Sigmoid colon (tissue), 7 donors: ENCODE measurements around the gene AMZ2. TPM values are rescaled to one million over a fixed set of nuclear protein-coding genes. Genes with fewer than 3 reads are reported as not detected.
"Not testable (repeated sequence)": the region's sequence is repeated elsewhere in the genome, so short reads cannot be mapped to it uniquely, and the experiment has no call there.

ENCODE experiments used
- DNase-seq: peaks from one replicate; pipeline ENCODE4 v3.0.0-alpha.2; 2019
- H3K27ac ChIP-seq, 4 donors: fragments of 200-600 bp; sonication (generic); one replicate each; pipeline ENCODE4 v1.5.1; 2016 to 2019; ENCODE audit warnings: mild to moderate bottlenecking in 1 of 4
- H3K27me3 ChIP-seq, 3 donors: fragments of 200-600 bp; sonication (generic); one replicate each; pipeline ENCODE4 v1.5.1; 2019; ENCODE audit warnings: mild to moderate bottlenecking in 1 of 3
- H3K36me3 ChIP-seq, 4 donors: fragments of 200-600 bp; sonication (generic); one replicate each; pipeline ENCODE4 v1.5.1; 2016 to 2019
- H3K4me1 ChIP-seq, 4 donors: fragments of 200-600 bp; sonication (generic); one replicate each; pipeline ENCODE4 v1.5.1; 2017 to 2019
- H3K4me3 ChIP-seq, 4 donors: fragments of 200-600 bp; sonication (generic); one replicate each; pipeline ENCODE4 v1.5.1; 2017 to 2019; ENCODE audit warnings: mild to moderate bottlenecking in 2 of 4, moderate library complexity in 1 of 4
- H3K9me3 ChIP-seq, 4 donors: fragments of 200-600 bp in 3 of 4; sonication (generic) in 3 of 4; one replicate each; pipeline versions ENCODE4 v1.5.1 to v1.6.1; 2013 to 2019
- CTCF ChIP-seq, 4 experiments: fragments of 450-650 bp in 3 of 4; fragments of 200-600 bp in 1 of 4; IDR thresholded peaks; one replicate each; pipeline ENCODE4 v1.5.1; 2016 to 2019; ENCODE audit warnings: antibody characterized with exemption in 4 of 4, mild to moderate bottlenecking in 3 of 4, moderate library complexity in 2 of 4
- EP300 ChIP-seq, 4 donors: sonication (generic); formaldehyde crosslinking; IDR thresholded peaks; one replicate each; pipeline ENCODE4 v1.6.1; 2017; ENCODE audit warnings: antibody characterized with exemption in 4 of 4
- POLR2A ChIP-seq, 2 donors: fragments of 450-650 bp; IDR thresholded peaks; one replicate each; pipeline ENCODE4 v1.6.1; 2016; ENCODE audit warnings: antibody characterized with exemption in 2 of 2, mild to moderate bottlenecking in 2 of 2, moderate library complexity in 2 of 2
- POLR2AphosphoS5 ChIP-seq, 4 donors: sonication (generic); formaldehyde crosslinking; IDR thresholded peaks; one replicate each; pipeline ENCODE4 v1.6.1; 2017; ENCODE audit warnings: antibody characterized with exemption in 4 of 4
- WGBS, 2 donors: extraction: QIAGEN DNeasy Blood & Tissue Kit; methylation state at CpG; one replicate each; pipeline ENCODE4 v1.1.7; 2013; 5-methylcytosine and 5-hydroxymethylcytosine counted together
- intact Hi-C: fragments of 100-400 bp; cut with DNase I; formaldehyde crosslinking; loops from one replicate; pipeline ENCODE4 v1.15.1; 2023
- polyA plus RNA-seq, 3 donors: library from polyadenylated mRNA; stranded (reverse); fragments of 200-250 nt; gene quantifications; one replicate each; pipeline ENCODE4 v1.2.3, GENCODE V29; 2013
- total RNA-seq, 4 donors: library from RNA; depleted of rRNA; stranded (reverse); fragments of >200 nt; gene quantifications; one replicate each; pipeline ENCODE4 v1.1.0, GENCODE V29; 2016
- donor health status: healthy with polysubstance abuse.
- donor health status: Bipolar disorder and iron deficiency.
- donor health status: healthy.

The AMZ2 gene
- total and polyA plus RNA-seq, 7 donors: 30.8 to 80.1 (median 55.9) TPM

DNA sequence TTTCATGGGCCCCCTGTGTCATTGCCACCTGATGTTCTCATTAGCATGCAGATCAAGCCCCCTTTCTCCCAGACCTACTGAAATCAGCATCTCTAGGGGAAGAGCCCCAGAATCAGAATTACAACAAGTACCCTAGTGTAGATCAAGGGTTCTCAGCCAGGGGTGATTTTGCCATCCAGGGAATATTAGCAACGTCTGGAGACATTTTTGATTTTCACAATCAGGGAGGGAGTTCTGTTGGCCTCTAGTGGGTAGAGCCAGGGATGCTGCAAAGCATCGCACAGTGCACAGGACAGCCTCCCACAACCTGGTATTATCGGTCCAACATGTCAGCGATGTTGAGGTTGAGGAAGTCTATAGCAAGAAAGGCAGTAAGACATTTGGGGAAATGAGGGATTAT, 7.3 kb downstream of the AMZ2 start:
- no peak overlapping the region for H3K4me3 ChIP-seq
- H3K36me3 ChIP-seq: peaks cover 10 to 74% (median 15%) of the 10 kb centered on the region in 4 donors
- H3K4me1 ChIP-seq: peaks cover 0 to 14% (median 2%) of the 10 kb centered on the region in 4 donors
- H3K27ac ChIP-seq: no peak overlapping the region
- intact Hi-C loops: no loop called here
- no peak for TF ChIP-seq POLR2A (IDR thresholded peaks at IDR 0.05)
- TF ChIP-seq EP300 (IDR thresholded peaks at IDR 0.05): no peak
- no peak for TF ChIP-seq CTCF (IDR thresholded peaks at IDR 0.05)
- TF ChIP-seq POLR2AphosphoS5 (IDR thresholded peaks at IDR 0.05): no peak
- DNase-seq: no peak
- H3K27me3 ChIP-seq: no peaks in the 10 kb centered on the region
- WGBS, 2 donors: 84 to 92% methylated on average over 4 of the region's 4 CpGs
- H3K9me3 ChIP-seq: no peaks in the 10 kb centered on the region

DNA sequence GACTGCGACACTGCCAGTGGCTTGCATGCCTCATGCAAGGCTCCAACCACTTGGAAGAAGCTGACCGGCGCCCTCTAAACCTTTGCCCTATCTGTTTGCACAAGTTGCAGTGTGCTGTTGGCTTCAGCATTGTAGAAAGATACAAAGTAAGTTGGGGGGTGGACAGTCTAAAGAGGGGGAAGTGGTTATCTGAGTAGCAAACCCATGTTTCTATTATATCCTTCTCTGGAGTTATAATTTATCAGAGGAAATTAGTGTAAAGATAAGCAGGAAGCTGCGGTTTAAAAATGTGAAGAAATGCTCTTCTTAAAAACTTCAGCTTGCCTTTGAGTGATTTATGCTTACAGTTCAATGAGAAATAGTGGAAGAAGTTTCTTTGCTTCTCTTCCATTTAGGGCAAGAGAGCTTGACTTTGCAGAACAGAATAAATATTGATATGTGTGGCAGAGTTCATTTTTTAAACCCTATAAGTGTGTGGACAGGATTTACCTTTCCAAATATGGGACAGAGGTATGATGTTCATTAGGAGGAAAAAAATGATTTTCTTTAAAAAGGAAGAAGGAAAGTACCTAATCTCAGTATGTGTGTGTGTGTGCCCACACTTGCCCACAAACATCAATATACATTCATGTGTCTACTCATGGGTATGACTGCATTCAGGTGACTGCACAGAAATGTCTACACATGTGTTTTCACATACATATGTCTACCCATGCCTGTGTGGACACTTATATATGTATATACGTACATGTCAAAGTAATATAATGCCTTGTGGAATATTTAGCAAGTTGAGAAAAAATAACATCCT, 8.1 kb downstream of the AMZ2 start:
- no peak for DNase-seq
- TF ChIP-seq EP300 (IDR thresholded peaks at IDR 0.05) (no peak), POLR2A (IDR thresholded peaks at IDR 0.05) (no peak), POLR2AphosphoS5 (IDR thresholded peaks at IDR 0.05) (no peak)
- Histone ChIP-seq H3K27ac (no peak overlapping the region), H3K36me3 (peaks cover 10 to 66% (median 15%) of the 10 kb centered on the region in 4 donors), H3K4me1 (peaks cover 0 to 14% (median 2%) of the 10 kb centered on the region in 4 donors), H3K9me3 (no peaks in the 10 kb centered on the region), H3K4me3 (no peak overlapping the region), H3K27me3 (no peaks in the 10 kb centered on the region)
- WGBS, 2 donors: 60 to 77% methylated on average over 5 of the region's 5 CpGs
- intact Hi-C loops: no loop called here

- H3K4me3 ChIP-seq, H3K9me3 ChIP-seq, DNase-seq, H3K27ac ChIP-seq, H3K27me3 ChIP-seq, intact Hi-C loops: not testable (repeated sequence)
- Histone ChIP-seq H3K4me1 (peaks cover 0 to 14% (median 2%) of the 10 kb centered on the region in 4 donors), H3K36me3 (peaks cover 5 to 58% (median 15%) of the 10 kb centered on the region in 4 donors)
- 84 to 85% methylated on average over 5 of the region's 5 CpGs for WGBS, 2 donors
Observed at GRCh38 chr17:68256701-68257100, 8.9 kb downstream of the AMZ2 start.

DNA sequence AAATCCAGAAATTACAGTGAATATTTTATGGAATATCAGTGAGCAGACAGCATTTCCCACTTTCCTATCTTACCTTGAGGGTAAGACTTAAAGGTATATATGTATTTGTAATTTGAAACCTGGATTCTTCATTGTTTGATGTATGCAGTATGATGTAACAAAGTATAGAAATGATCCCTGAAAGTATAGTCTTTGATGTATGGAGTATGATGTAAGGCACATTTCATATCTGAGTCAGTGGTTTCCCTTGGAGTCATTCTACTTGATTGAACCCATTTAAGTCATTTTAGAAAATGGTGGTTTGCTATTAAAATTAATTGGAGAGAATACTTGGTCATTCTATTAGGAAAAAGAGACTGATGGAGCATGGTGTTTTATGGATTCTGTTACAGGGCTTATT, 10.1 kb downstream of the AMZ2 start:
- DNase-seq: no peak
- peaks cover 2 to 46% (median 15%) of the 10 kb centered on the region in 4 donors for H3K36me3 ChIP-seq
- no peaks in the 10 kb centered on the region for H3K9me3 ChIP-seq
- peaks cover 0 to 14% (median 2%) of the 10 kb centered on the region in 4 donors for H3K4me1 ChIP-seq
- H3K27ac ChIP-seq: no peak overlapping the region
- no peak for TF ChIP-seq POLR2AphosphoS5 (IDR thresholded peaks at IDR 0.05)
- TF ChIP-seq POLR2A (IDR thresholded peaks at IDR 0.05): no peak
- TF ChIP-seq CTCF (IDR thresholded peaks at IDR 0.05): no peak
- no peak for TF ChIP-seq EP300 (IDR thresholded peaks at IDR 0.05)
- H3K27me3 ChIP-seq: no peaks in the 10 kb centered on the region
- intact Hi-C loops: no loop called here
- no peak overlapping the region for H3K4me3 ChIP-seq

- Histone ChIP-seq H3K27ac (peak overlapping the region in 3 of 4 donors; percentile 10 to 71 (median 63)), H3K4me3 (peak overlapping the region in 2 of 4 donors; percentile 30 to 32), H3K4me1 (peaks cover 0 to 19% (median 5%) of the 10 kb centered on the region in 4 donors), H3K36me3 (peaks cover 2 to 34% (median 12%) of the 10 kb centered on the region in 4 donors)
- WGBS, 2 donors: 9 to 13% methylated on average over 41 of the region's 44 CpGs
- H3K27me3 ChIP-seq, H3K9me3 ChIP-seq, intact Hi-C loops, DNase-seq: not testable (repeated sequence)
- peak in 2 of 4 donors; percentile 51 to 63 for TF ChIP-seq POLR2AphosphoS5 (IDR thresholded peaks at IDR 0.05)
Observed at GRCh38 chr17:68258890-68259647, 11.2 kb downstream of the AMZ2 start.

DNA sequence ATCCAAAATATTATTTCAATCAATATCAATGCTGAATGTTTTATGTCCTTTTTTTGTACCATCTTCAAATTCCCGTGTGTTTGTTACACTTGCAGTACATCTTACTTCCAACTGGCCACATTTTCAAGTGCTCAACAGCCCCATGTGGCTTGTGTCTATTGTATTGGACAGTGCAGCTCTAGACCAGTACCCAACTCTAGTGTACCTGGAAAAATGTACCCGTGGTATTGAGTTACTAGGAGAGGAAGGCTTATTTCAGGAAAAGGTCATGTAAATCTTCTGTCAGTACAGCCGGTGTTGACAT, 11.8 kb downstream of the AMZ2 start:
- WGBS, 2 donors: 61 to 75% methylated on average over 3 of the region's 3 CpGs
- DNase-seq, H3K4me3 ChIP-seq, H3K9me3 ChIP-seq, intact Hi-C loops, H3K27me3 ChIP-seq: not testable (repeated sequence)
- H3K27ac ChIP-seq: peak overlapping the region in 3 of 4 donors; percentile 9 to 71 (median 63)
- peaks cover 1 to 29% (median 11%) of the 10 kb centered on the region in 4 donors for H3K36me3 ChIP-seq
- peaks cover 0 to 19% (median 5%) of the 10 kb centered on the region in 4 donors for H3K4me1 ChIP-seq
